Activated naive CD4-positive, alpha-beta T cell treated with anti-CD3 and anti-CD28 coated beads, Interleukin-2, amount 10 ng/mL, durations not matched to agents 7 days and 5 days (primary cell): ENCODE measurements around the gene CADPS.

ENCODE experiments used
- CTCF ChIA-PET: fragments of 350-600 bp; sonication (Branson Sonifier 250); formaldehyde crosslinking; loops from one replicate; lab custom pipeline; 2021; ENCODE audit warnings: antibody characterized with exemption; lab: Charles Lee
- DNase-seq: peaks from one replicate; pipeline ENCODE4 v3.0.0-alpha.2; 2020
- H3K27ac Mint-ChIP-seq: one replicate; pipeline ENCODE4 v1.8.0; 2021; ENCODE audit warnings: mild to moderate bottlenecking, moderate library complexity, mixed read lengths
- H3K27me3 Mint-ChIP-seq: one replicate; pipeline ENCODE4 v1.8.0; 2021; ENCODE audit warnings: mild to moderate bottlenecking, mixed read lengths
- H3K36me3 Mint-ChIP-seq: one replicate; pipeline ENCODE4 v1.8.0; 2021; ENCODE audit warnings: mixed read lengths
- H3K4me1 Mint-ChIP-seq: one replicate; pipeline ENCODE4 v1.8.0; 2021; ENCODE audit warnings: mixed read lengths
- H3K4me3 Mint-ChIP-seq: one replicate; pipeline ENCODE4 v1.8.0; 2021; ENCODE audit warnings: mild to moderate bottlenecking, moderate library complexity, mixed read lengths
- H3K9me3 Mint-ChIP-seq: one replicate; pipeline ENCODE4 v1.8.0; 2021; ENCODE audit warnings: mixed read lengths

CADPS gene

GRCh38 chr3:62414786-62415185 lies 460.4 kb downstream of the CADPS start:
- H3K27me3 Mint-ChIP-seq, result peaks cover 3% of the 10 kb centered on the region
- H3K9me3 Mint-ChIP-seq, result no peaks in the 10 kb centered on the region
- no peak overlapping the region for H3K4me3 Mint-ChIP-seq
- CTCF ChIA-PET, result no interaction called here
- no peaks in the 10 kb centered on the region for H3K4me1 Mint-ChIP-seq
- H3K27ac Mint-ChIP-seq, result no peak overlapping the region
- no peaks in the 10 kb centered on the region for H3K36me3 Mint-ChIP-seq
- no peak for DNase-seq

GRCh38 chr3:62413687-62414086 lies 461.5 kb downstream of the CADPS start:
- no peak for DNase-seq
- CTCF ChIA-PET, result no interaction called here
- Mint-ChIP-seq H3K27me3 (peaks cover 3% of the 10 kb centered on the region), H3K27ac (no peak overlapping the region), H3K4me3 (no peak overlapping the region), H3K9me3 (no peaks in the 10 kb centered on the region), H3K4me1 (no peaks in the 10 kb centered on the region), H3K36me3 (no peaks in the 10 kb centered on the region)

GRCh38 chr3:62406945-62407344 lies 468.3 kb downstream of the CADPS start:
- H3K4me3 Mint-ChIP-seq, result no peak overlapping the region
- H3K4me1 Mint-ChIP-seq, result no peaks in the 10 kb centered on the region
- no peaks in the 10 kb centered on the region for H3K9me3 Mint-ChIP-seq
- no peaks in the 10 kb centered on the region for H3K36me3 Mint-ChIP-seq
- H3K27ac Mint-ChIP-seq, result no peak overlapping the region
- no peak for DNase-seq
- H3K27me3 Mint-ChIP-seq, result peaks cover 3% of the 10 kb centered on the region
- CTCF ChIA-PET, result no interaction called here

GRCh38 chr3:62405566-62405965 lies 469.6 kb downstream of the CADPS start:
- Mint-ChIP-seq H3K4me1 (no peaks in the 10 kb centered on the region), H3K36me3 (no peaks in the 10 kb centered on the region), H3K27ac (no peak overlapping the region), H3K9me3 (no peaks in the 10 kb centered on the region), H3K27me3 (peaks cover 1% of the 10 kb centered on the region), H3K4me3 (no peak overlapping the region)
- no peak for DNase-seq
- CTCF ChIA-PET, result no interaction called here

GRCh38 chr3:62405135-62405534 lies 470.1 kb downstream of the CADPS start:
- H3K27ac Mint-ChIP-seq, result no peak overlapping the region
- no peak overlapping the region for H3K4me3 Mint-ChIP-seq
- H3K27me3 Mint-ChIP-seq, result no peaks in the 10 kb centered on the region
- H3K36me3 Mint-ChIP-seq, result no peaks in the 10 kb centered on the region
- CTCF ChIA-PET, result no interaction called here
- DNase-seq, result no peak
- no peaks in the 10 kb centered on the region for H3K4me1 Mint-ChIP-seq
- no peaks in the 10 kb centered on the region for H3K9me3 Mint-ChIP-seq

GRCh38 chr3:62404321-62404720 lies 470.9 kb downstream of the CADPS start:
- no peaks in the 10 kb centered on the region for H3K36me3 Mint-ChIP-seq

GRCh38 chr3:62403765-62404164 lies 471.5 kb downstream of the CADPS start:
- H3K27me3 Mint-ChIP-seq, result no peaks in the 10 kb centered on the region
- no peak overlapping the region for H3K4me3 Mint-ChIP-seq
- CTCF ChIA-PET, result no interaction called here
- no peaks in the 10 kb centered on the region for H3K4me1 Mint-ChIP-seq
- DNase-seq, result no peak
- no peaks in the 10 kb centered on the region for H3K9me3 Mint-ChIP-seq
- no peaks in the 10 kb centered on the region for H3K36me3 Mint-ChIP-seq
- no peak overlapping the region for H3K27ac Mint-ChIP-seq

More at GRCh38 chr3:62404321-62404720, 470.9 kb downstream of the CADPS start:
- H3K4me3 Mint-ChIP-seq, result no peak overlapping the region
- no peak for DNase-seq
- CTCF ChIA-PET, result no interaction called here
- no peaks in the 10 kb centered on the region for H3K9me3 Mint-ChIP-seq
- no peaks in the 10 kb centered on the region for H3K4me1 Mint-ChIP-seq
- no peak overlapping the region for H3K27ac Mint-ChIP-seq
- no peaks in the 10 kb centered on the region for H3K27me3 Mint-ChIP-seq

- H3K27me3 Mint-ChIP-seq, result peaks cover 4% of the 10 kb centered on the region
- H3K36me3 Mint-ChIP-seq, result no peaks in the 10 kb centered on the region
- CTCF ChIA-PET, result no interaction called here
- no peak overlapping the region for H3K27ac Mint-ChIP-seq
- H3K4me3 Mint-ChIP-seq, result no peak overlapping the region
- DNase-seq, result no peak
- H3K9me3 Mint-ChIP-seq, result no peaks in the 10 kb centered on the region
- H3K4me1 Mint-ChIP-seq, result no peaks in the 10 kb centered on the region
Observed at GRCh38 chr3:62392626-62393292, 482.5 kb downstream of the CADPS start.

GRCh38 chr3:62387251-62387650 lies 488.0 kb downstream of the CADPS start:
- Mint-ChIP-seq H3K4me3 (no peak overlapping the region), H3K4me1 (no peaks in the 10 kb centered on the region), H3K27ac (no peak overlapping the region), H3K9me3 (no peaks in the 10 kb centered on the region), H3K36me3 (no peaks in the 10 kb centered on the region), H3K27me3 (peaks cover 6% of the 10 kb centered on the region)
- no peak for DNase-seq
- CTCF ChIA-PET, result no interaction called here

- Mint-ChIP-seq H3K36me3 (peaks cover 3% of the 10 kb centered on the region), H3K27ac (no peak overlapping the region), H3K9me3 (peaks cover 2% of the 10 kb centered on the region), H3K4me1 (no peaks in the 10 kb centered on the region), H3K27me3 (peaks cover 82% of the 10 kb centered on the region), H3K4me3 (no peak overlapping the region)
- CTCF ChIA-PET, result no interaction called here
- no peak for DNase-seq
Observed at GRCh38 chr3:62379321-62379798, 495.9 kb downstream of the CADPS start.

- H3K27me3 Mint-ChIP-seq, result peaks cover 86% of the 10 kb centered on the region
- H3K36me3 Mint-ChIP-seq, result peaks cover 3% of the 10 kb centered on the region
- H3K4me1 Mint-ChIP-seq, result no peaks in the 10 kb centered on the region
Observed at GRCh38 chr3:62378921-62379320, 496.3 kb downstream of the CADPS start.

GRCh38 chr3:62378311-62378789 lies 496.9 kb downstream of the CADPS start:
- Mint-ChIP-seq H3K27ac (no peak overlapping the region), H3K9me3 (peaks cover 2% of the 10 kb centered on the region), H3K27me3 (peaks cover 87% of the 10 kb centered on the region), H3K4me1 (no peaks in the 10 kb centered on the region), H3K36me3 (peaks cover 3% of the 10 kb centered on the region), H3K4me3 (no peak overlapping the region)
- DNase-seq, result no peak
- CTCF ChIA-PET, result no interaction called here

More at GRCh38 chr3:62378921-62379320, 496.3 kb downstream of the CADPS start:
- CTCF ChIA-PET, result no interaction called here
- Mint-ChIP-seq H3K27ac (peak overlapping the region; percentile 69), H3K9me3 (peaks cover 2% of the 10 kb centered on the region), H3K4me3 (no peak overlapping the region)
- no peak for DNase-seq

GRCh38 chr3:62376906-62377877 lies 498.0 kb downstream of the CADPS start:
- Mint-ChIP-seq H3K27me3 (peaks cover 98% of the 10 kb centered on the region), H3K27ac (no peak overlapping the region), H3K4me1 (no peaks in the 10 kb centered on the region), H3K4me3 (no peak overlapping the region), H3K36me3 (peaks cover 3% of the 10 kb centered on the region), H3K9me3 (peaks cover 2% of the 10 kb centered on the region)
- no peak for DNase-seq
- CTCF ChIA-PET, result no interaction called here

- H3K27me3 Mint-ChIP-seq, result peaks cover 98% of the 10 kb centered on the region
- peaks cover 2% of the 10 kb centered on the region for H3K9me3 Mint-ChIP-seq
- H3K4me3 Mint-ChIP-seq, result no peak overlapping the region
- H3K36me3 Mint-ChIP-seq, result peaks cover 3% of the 10 kb centered on the region
- H3K27ac Mint-ChIP-seq, result no peak overlapping the region
- CTCF ChIA-PET, result no interaction called here
- no peaks in the 10 kb centered on the region for H3K4me1 Mint-ChIP-seq
- no peak for DNase-seq
Observed at GRCh38 chr3:62376454-62376720, 498.8 kb downstream of the CADPS start.
